Natural killer cell treated with Interleukin-12 subunit alpha and Interleukin-12 subunit beta and Interleukin-15 and Interleukin-18, amount 100 ng/mL, for 72 hours (primary cell): ENCODE data around the gene PRKCH. TPM values are rescaled to one million over a fixed set of nuclear protein-coding genes. Genes with fewer than 3 reads are reported as not detected.
"Not testable (repeated sequence)": the region's sequence is repeated elsewhere in the genome, so short reads cannot be mapped to it uniquely, and the experiment has no call there.

Experiments
- ATAC-seq, 2 donors: fragments of 150-1000 bp; cut with Tn5 transposase in 1 of 2; sonication (Bioruptor Pico), chemical (Tn5 transposase) in 1 of 2; 2 replicates each; pipeline ENCODE4 v1.10.0; 2021
- DNase-seq: peaks from one replicate; pipeline ENCODE4 v3.0.0; 2022; ENCODE audit warnings: low spot score
- H3K27ac Mint-ChIP-seq, 2 donors: 1 replicate in 1 of 2; 2 replicates in 1 of 2; pipeline ENCODE4 v1.8.0; 2022; ENCODE audit warnings: mixed read lengths in 2 of 2, mild to moderate bottlenecking in 1 of 2, moderate library complexity in 1 of 2
- H3K27me3 Mint-ChIP-seq, 2 donors: 1 replicate in 1 of 2; 2 replicates in 1 of 2; pipeline ENCODE4 v1.8.0; 2022; ENCODE audit warnings: mixed read lengths in 2 of 2
- H3K36me3 Mint-ChIP-seq: one replicate; pipeline ENCODE4 v1.8.0; 2022; ENCODE audit warnings: mixed read lengths
- H3K4me1 Mint-ChIP-seq, 2 donors: 1 replicate in 1 of 2; 2 replicates in 1 of 2; pipeline ENCODE4 v1.8.0; 2022; ENCODE audit warnings: low read depth in 2 of 2, mixed read lengths in 2 of 2, mild to moderate bottlenecking in 1 of 2
- H3K4me3 Mint-ChIP-seq: one replicate; pipeline ENCODE4 v1.8.0; 2022; ENCODE audit warnings: mixed read lengths
- H3K9me3 Mint-ChIP-seq: 2 replicates; pipeline ENCODE4 v1.8.0; 2022; ENCODE audit warnings: mixed read lengths
- total RNA-seq, 2 donors: library from RNA; stranded (reverse); gene quantifications; one replicate each; pipeline ENCODE4 v1.2.3, GENCODE V29; 2022

The PRKCH gene
- total RNA-seq, 2 donors from 2014 or later = 182 to 216 TPM

- H3K36me3 Mint-ChIP-seq = peaks cover 17% of the 10 kb centered on the region
- H3K27me3 Mint-ChIP-seq = no peaks in the 10 kb centered on the region
- peak overlapping the region in 1 of 2 donors; percentile 100 for H3K27ac Mint-ChIP-seq
- ATAC-seq (no peak), DNase-seq (no peak)
- peak overlapping the region; percentile 77 for H3K4me3 Mint-ChIP-seq
- peaks cover 70 to 80% of the 10 kb centered on the region in 2 donors for H3K4me1 Mint-ChIP-seq
- H3K9me3 Mint-ChIP-seq = peaks cover 5% of the 10 kb centered on the region
Observed at GRCh38 chr14:61520576-61520975, 199.2 kb downstream of the PRKCH start.

GRCh38 chr14:61521773-61522172 is 200.4 kb downstream of the PRKCH start:
- Mint-ChIP-seq H3K27ac (peak overlapping the region; percentile 100), H3K9me3 (peaks cover 5% of the 10 kb centered on the region), H3K36me3 (peaks cover 17% of the 10 kb centered on the region), H3K4me3 (peak overlapping the region; percentile 58), H3K27me3 (no peaks in the 10 kb centered on the region), H3K4me1 (peaks cover 70 to 83% of the 10 kb centered on the region in 2 donors)
- no peak for DNase-seq
- ATAC-seq = no peak

- no peak for DNase-seq
- Mint-ChIP-seq H3K4me3 (peak overlapping the region; percentile 85), H3K9me3 (peaks cover 10% of the 10 kb centered on the region), H3K36me3 (peaks cover 30% of the 10 kb centered on the region), H3K4me1 (peaks cover 70 to 85% of the 10 kb centered on the region in 2 donors), H3K27me3 (no peaks in the 10 kb centered on the region), H3K27ac (peak overlapping the region; percentile 100)
- no peak for ATAC-seq
Observed at GRCh38 chr14:61523751-61524150, 202.4 kb downstream of the PRKCH start.

- Mint-ChIP-seq H3K27me3 (no peaks in the 10 kb centered on the region), H3K4me1 (peaks cover 75 to 91% of the 10 kb centered on the region in 2 donors), H3K36me3 (peaks cover 36% of the 10 kb centered on the region), H3K9me3 (peaks cover 11% of the 10 kb centered on the region), H3K4me3 (peak overlapping the region; percentile 85), H3K27ac (peak overlapping the region; percentile 100)
- DNase-seq (no peak), ATAC-seq (no peak)
Observed at GRCh38 chr14:61524211-61524806, 202.9 kb downstream of the PRKCH start.

GRCh38 chr14:61524936-61525292 is 203.5 kb downstream of the PRKCH start:
- H3K4me1 Mint-ChIP-seq = peaks cover 74 to 88% of the 10 kb centered on the region in 2 donors
- ATAC-seq (no peak), DNase-seq (no peak)
- peaks cover 11% of the 10 kb centered on the region for H3K9me3 Mint-ChIP-seq
- peak overlapping the region; percentile 100 for H3K27ac Mint-ChIP-seq
- no peaks in the 10 kb centered on the region for H3K27me3 Mint-ChIP-seq
- H3K36me3 Mint-ChIP-seq = peaks cover 38% of the 10 kb centered on the region
- peak overlapping the region; percentile 85 for H3K4me3 Mint-ChIP-seq

GRCh38 chr14:61525293-61526011 is 204.1 kb downstream of the PRKCH start:
- peak; percentile 90 for DNase-seq
- peak; percentile 82 to 83 for ATAC-seq
- Mint-ChIP-seq H3K4me1 (peaks cover 77 to 88% of the 10 kb centered on the region in 2 donors), H3K36me3 (peaks cover 43% of the 10 kb centered on the region), H3K27ac (peak overlapping the region; percentile 100), H3K27me3 (no peaks in the 10 kb centered on the region), H3K9me3 (peaks cover 11% of the 10 kb centered on the region), H3K4me3 (peak overlapping the region; percentile 85)

GRCh38 chr14:61526405-61527312 is 205.3 kb downstream of the PRKCH start:
- H3K4me1 Mint-ChIP-seq = peaks cover 88 to 96% of the 10 kb centered on the region in 2 donors
- H3K27ac Mint-ChIP-seq = peak overlapping the region; percentile 100
- H3K36me3 Mint-ChIP-seq = peaks cover 50% of the 10 kb centered on the region
- ATAC-seq (peak; percentile 0 to 5), DNase-seq (peak; percentile 70)
- peaks cover 11% of the 10 kb centered on the region for H3K9me3 Mint-ChIP-seq
- no peaks in the 10 kb centered on the region for H3K27me3 Mint-ChIP-seq
- H3K4me3 Mint-ChIP-seq = peak overlapping the region; percentile 85

GRCh38 chr14:61527325-61528100 is 206.1 kb downstream of the PRKCH start:
- DNase-seq = no peak
- Mint-ChIP-seq H3K27me3 (no peaks in the 10 kb centered on the region), H3K9me3 (peaks cover 7% of the 10 kb centered on the region), H3K27ac (peak overlapping the region; percentile 100), H3K4me3 (peak overlapping the region; percentile 85), H3K36me3 (peaks cover 42% of the 10 kb centered on the region), H3K4me1 (peaks cover 79 to 96% of the 10 kb centered on the region in 2 donors)
- ATAC-seq = no peak

GRCh38 chr14:61528591-61529021 is 207.2 kb downstream of the PRKCH start:
- H3K27ac Mint-ChIP-seq = peak overlapping the region; percentile 100
- H3K4me3 Mint-ChIP-seq = peak overlapping the region; percentile 85
- H3K9me3 Mint-ChIP-seq = peaks cover 6% of the 10 kb centered on the region
- no peaks in the 10 kb centered on the region for H3K27me3 Mint-ChIP-seq
- peak; percentile 92 for DNase-seq
- ATAC-seq = peak; percentile 84 to 86
- H3K4me1 Mint-ChIP-seq = peaks cover 82 to 96% of the 10 kb centered on the region in 2 donors
- peaks cover 36% of the 10 kb centered on the region for H3K36me3 Mint-ChIP-seq

GRCh38 chr14:61529360-61529759 is 208.0 kb downstream of the PRKCH start:
- Mint-ChIP-seq H3K36me3 (peaks cover 43% of the 10 kb centered on the region), H3K4me3 (peak overlapping the region; percentile 85), H3K27ac (peak overlapping the region; percentile 100), H3K4me1 (peaks cover 85 to 96% of the 10 kb centered on the region in 2 donors)
- H3K27me3 Mint-ChIP-seq, DNase-seq, H3K9me3 Mint-ChIP-seq, ATAC-seq: not testable (repeated sequence)

GRCh38 chr14:61530296-61530695 is 208.9 kb downstream of the PRKCH start:
- ATAC-seq (no peak), DNase-seq (no peak)
- peaks cover 53% of the 10 kb centered on the region for H3K36me3 Mint-ChIP-seq
- peak overlapping the region; percentile 99 to 100 for H3K27ac Mint-ChIP-seq
- peaks cover 6% of the 10 kb centered on the region for H3K9me3 Mint-ChIP-seq
- peak overlapping the region; percentile 72 for H3K4me3 Mint-ChIP-seq
- H3K4me1 Mint-ChIP-seq = peaks cover 85 to 96% of the 10 kb centered on the region in 2 donors
- no peaks in the 10 kb centered on the region for H3K27me3 Mint-ChIP-seq

GRCh38 chr14:61530896-61531295 is 209.5 kb downstream of the PRKCH start:
- Mint-ChIP-seq H3K9me3 (peaks cover 6% of the 10 kb centered on the region), H3K27ac (peak overlapping the region; percentile 99 to 100), H3K4me1 (peaks cover 85 to 96% of the 10 kb centered on the region in 2 donors), H3K27me3 (no peaks in the 10 kb centered on the region), H3K36me3 (peaks cover 59% of the 10 kb centered on the region), H3K4me3 (peak overlapping the region; percentile 72)
- ATAC-seq = no peak
- no peak for DNase-seq
